Ecto neural progenitor cell (in vitro differentiated cells): ENCODE results near the gene AFDN.

Experiments used
- DNase-seq: peaks from one replicate; pipeline ENCODE4 v3.0.0-alpha.2; 2018; ENCODE audit warnings: low spot score

AFDN gene

DNA sequence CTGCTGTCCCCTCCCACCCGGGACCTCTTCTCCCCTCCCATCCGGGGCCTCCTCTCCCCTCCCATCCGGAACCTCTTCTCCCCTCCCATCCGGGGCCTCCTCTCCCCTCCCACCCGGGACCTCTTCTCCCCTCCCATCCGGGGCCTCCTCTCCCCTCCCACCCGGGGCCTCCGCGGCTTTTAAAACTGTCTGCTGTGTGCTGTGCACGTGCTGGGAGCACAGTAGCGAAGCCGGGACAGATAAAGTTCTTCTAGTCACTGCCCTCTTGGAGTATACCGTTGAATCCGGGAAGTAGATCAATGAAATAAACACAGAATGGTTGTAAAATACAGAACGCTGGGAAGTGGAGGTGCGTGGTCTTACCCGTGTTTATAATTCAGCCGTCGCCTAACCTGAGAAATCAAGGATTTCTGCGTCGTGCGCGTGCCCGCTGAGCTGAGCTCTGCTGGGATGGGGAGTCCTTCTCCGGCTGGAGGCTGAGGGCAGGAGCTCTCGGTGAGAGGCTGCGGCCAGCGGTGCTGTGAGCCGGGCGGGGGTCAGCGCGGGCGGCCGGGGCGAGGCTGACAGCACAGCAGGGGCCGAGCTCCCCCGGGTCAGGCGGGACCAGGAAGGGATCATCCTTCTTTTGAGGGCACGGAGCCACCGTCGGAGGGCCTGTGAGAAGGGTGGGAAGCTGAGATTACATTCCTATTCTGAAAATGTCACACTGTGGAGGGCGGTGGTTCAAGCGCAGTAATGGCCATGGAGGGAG lies 151.2 kb downstream of the AFDN start:
- DNase-seq: no peak

GRCh38 chr6:167978607-167979006 lies 151.9 kb downstream of the AFDN start:
- DNase-seq: no peak

DNA sequence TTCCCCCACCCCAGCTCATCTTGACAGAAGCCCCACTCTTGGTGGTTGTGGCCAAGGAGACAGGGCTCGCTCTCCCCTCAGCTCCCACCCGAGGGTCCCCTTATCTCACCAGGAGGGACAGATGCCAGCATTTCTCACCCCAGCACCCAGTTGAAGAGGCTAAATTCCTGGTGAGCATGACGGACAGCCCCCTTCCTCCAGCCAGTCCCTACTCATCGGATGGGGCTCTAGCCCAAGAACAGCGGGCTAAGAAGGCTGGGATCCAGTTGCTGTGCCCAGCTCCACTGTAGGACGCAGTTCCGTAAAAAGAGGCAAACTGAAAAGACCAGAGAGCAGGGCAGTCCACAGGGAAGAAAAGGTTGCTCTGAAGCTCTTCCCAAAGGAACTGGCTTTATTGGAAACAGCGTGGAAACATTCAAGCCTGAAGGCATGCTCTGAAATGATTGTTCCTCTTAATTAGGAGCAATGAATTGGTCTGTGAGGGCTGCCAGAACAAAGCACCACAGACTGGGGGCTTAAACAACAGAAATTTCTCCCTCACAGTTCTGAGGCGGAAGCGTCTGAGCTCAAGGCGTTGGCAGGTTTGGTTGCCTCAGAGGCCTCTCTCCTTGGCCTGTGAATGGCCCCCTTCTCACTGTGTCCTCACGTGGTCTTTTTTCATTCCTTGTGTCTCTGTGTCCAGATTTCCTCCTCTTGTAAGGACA lies 152.9 kb downstream of the AFDN start:
- DNase-seq: no peak

DNA sequence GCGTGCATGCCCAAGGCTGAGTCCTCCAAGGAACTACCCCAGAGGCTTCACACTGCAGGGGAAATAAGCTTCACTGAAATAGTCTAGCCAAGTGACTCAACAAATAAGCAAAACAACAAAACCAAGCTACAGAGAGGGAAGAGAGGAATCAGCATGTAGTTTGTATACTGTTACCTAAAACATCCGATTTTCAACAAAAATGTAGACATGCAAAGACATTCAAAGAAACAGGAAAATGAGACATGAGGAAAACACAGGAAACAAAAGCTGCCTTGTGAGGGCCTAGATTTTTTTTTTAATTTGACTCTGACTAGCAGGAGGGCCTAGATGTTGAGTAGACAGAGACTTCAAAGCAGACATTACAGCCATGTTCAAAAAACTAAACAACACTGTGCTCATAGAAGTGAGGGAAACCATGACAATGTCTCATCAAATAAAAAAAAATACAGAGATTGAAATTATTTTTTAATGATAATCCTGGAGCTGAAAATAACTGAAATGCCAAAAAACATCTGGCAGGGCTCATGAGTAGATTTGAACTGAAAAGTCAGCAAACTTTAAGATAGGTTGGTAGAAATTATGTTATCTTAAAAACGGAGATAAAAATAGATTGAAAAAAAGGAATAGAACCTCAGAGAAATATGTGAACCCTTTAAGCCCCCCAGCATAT lies 154.3 kb downstream of the AFDN start:
- DNase-seq: no peak

GRCh38 chr6:167981916-167982462 lies 155.3 kb downstream of the AFDN start:
- DNase-seq: no peak

DNA sequence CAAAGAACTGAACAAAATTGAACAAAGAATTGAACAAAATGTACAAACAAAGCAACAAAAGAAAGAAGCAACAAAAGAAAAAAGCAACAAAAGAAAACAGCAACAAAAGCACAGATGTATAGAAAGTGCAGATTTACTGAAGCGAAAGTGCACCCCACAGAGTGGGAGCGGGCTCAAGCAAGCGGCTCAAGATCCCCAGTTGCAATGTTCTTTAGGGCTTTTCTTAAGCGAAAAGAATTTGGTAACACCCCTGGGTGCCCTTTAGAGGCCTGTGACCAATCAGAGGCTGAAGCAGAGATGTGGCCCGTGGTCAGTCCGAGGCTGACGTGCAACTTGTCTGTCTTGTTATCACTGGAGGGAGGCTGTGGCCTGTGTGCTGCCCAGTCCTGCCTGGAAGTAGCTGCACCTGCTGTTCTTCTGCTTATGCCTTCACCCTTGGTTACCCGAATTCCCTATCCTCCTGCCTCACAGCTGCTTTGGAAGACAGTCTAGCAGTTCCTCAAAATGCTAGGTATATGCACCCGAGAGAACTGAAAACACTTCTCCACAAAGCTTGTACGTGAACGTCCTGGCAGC lies 157.5 kb downstream of the AFDN start:
- no peak for DNase-seq

DNA sequence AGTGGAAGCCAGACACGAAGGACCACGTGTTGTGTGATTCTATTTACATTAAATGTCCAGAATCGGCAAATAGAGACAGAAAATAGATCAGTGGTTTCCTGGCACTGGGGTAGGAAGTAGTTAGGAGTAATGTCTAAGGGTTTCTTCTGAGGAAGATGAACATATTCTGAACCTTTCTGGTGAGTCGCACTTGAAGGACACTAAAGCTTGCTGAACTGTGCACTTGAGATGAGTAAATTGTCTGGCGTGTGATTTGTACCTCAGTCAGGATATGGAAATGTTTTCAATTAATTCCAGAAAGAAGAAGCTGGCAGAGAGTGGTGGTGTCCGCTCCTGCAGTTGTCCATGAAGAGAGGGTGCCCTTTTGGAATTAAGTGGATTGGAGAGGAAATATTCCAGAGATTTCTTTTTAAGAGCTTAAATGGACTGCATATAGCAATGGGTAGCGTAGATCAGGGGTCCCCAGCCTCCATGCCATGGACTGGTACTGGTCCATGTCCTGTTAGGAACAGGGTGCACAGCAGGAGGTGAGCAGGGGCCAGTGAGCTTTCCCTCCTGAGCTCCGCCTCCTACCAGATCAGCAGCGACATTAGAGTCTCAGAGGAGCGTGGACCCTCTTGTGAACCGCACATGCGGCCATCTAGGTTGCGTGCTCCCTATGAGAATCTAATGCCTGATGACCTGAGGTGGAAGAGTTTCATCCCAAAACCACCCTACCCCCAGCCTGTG lies 158.3 kb downstream of the AFDN start:
- DNase-seq: no peak

- DNase-seq: no peak
These were observed 159.3 kb downstream of the AFDN start for GRCh38 chr6:167985911-167986595.

DNA sequence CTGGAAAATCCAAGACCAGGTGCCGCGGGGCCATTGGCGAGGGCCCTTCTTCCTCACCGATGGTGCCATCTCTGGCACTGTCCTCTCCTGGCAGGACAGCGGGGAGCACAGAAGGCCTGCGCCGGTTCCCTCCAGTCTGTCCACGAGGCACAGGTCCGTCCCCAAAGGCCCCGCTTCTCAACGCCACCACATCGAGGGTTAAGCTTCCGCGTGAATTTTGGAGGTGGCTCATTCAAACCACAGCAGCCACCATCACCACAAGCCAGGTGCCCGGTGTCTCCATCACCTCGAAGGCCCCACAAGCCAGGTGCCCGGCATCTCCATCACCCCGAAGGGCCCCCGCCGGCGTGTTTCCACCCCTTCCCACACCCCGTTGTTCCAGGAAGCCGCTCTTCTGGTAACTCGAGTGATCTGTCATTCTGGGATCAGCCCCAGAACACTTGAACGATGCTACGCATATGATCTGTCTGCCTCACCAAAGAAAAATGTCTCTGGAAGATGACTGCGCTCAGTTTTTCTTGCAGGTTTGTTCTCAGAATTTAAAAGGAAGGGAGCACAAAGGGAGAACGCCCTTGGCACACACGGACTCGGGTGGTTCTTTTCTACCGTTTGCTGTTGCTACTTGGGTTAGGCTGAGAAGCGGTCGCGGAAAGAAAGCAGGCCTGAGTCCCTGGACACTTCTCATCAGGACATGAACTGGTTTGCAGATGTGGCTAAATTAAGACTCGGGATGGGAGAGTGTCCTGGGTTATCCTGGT lies 160.9 kb downstream of the AFDN start:
- no peak for DNase-seq

DNA sequence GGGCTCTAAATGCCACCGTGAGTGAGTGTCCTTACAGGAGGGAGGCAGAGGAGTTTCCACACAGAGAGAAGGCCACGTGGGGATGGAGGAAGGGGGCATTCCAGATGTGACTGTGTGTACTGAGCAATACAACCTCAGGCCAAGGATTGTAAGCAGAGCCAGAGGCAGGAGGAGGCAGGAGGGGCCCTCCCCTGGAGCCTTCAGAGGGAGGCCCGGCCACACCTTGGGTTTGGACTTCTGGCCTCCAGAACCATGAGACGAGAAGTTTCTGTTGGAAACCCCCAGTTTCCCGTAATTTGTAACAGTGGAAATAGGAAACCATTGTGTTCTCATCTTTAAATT lies 161.4 kb downstream of the AFDN start:
- no peak for DNase-seq

- no peak for DNase-seq
These were observed 162.5 kb downstream of the AFDN start for GRCh38 chr6:167988945-167989841.

- DNase-seq: peak; percentile 58
These were observed 163.6 kb downstream of the AFDN start for GRCh38 chr6:167990016-167990945.

DNA sequence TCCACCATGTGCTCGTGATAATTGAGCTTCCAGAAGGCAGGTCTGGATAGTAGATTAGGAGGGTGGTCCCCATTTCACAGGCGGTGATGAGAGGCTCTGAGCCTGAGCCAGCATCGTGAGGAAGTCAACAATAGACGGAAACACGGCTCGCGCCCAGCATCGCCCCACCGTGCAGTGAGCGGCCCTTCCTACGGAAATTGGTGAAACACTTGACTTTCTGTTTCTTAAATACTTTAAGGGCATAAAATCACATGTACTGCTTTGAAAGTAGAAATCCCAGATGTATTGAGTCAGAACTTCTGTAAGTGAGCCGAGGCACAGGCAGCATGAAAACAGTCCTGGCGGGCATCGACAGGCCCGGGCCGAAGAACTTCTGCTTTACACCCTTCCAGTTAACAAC lies 166.5 kb downstream of the AFDN start:
- DNase-seq: no peak

- no peak for DNase-seq
These were observed 167.1 kb downstream of the AFDN start for GRCh38 chr6:167993831-167994230.

DNA sequence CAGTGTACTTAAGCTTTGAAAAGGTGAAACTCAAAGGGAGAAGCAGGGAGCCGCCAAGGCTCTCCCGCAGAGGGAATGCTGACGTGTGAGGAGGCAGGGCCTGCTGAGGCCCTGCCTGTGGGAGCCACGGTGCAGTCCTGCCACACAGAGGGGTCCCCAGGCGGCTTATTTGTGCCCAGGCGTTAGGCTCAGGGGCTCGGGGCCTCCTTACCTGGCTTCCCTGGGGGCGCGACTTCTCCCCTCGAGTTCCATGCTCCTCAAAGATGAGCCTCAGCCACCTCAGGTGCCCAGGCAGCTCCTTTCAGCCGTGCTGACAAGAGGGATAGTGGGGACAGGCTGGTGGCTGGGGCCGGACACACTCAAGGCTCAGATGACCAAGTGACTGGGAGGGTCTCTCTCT lies 168.6 kb downstream of the AFDN start:
- DNase-seq: no peak

DNA sequence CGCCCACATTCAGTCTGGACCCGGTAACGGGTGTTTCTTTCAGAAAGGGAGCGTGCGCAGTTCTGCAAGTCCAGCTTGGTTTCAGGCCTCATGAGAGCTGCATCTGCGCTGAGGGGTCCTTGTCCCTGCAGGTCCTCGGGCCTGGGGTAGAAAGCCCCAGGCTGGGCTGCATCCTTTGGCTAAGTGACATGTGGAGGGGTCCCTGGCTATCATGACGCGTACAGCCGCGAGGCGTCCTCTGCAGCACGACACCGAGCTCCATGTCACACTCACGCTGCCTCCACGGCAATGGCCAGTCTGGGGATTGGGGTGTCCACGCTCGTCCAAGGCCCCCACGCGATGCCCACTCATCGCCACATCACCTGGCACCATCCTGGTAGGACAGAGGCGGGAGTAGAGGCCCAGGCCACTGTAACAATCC lies 169.0 kb downstream of the AFDN start:
- peak; percentile 40 for DNase-seq

DNA sequence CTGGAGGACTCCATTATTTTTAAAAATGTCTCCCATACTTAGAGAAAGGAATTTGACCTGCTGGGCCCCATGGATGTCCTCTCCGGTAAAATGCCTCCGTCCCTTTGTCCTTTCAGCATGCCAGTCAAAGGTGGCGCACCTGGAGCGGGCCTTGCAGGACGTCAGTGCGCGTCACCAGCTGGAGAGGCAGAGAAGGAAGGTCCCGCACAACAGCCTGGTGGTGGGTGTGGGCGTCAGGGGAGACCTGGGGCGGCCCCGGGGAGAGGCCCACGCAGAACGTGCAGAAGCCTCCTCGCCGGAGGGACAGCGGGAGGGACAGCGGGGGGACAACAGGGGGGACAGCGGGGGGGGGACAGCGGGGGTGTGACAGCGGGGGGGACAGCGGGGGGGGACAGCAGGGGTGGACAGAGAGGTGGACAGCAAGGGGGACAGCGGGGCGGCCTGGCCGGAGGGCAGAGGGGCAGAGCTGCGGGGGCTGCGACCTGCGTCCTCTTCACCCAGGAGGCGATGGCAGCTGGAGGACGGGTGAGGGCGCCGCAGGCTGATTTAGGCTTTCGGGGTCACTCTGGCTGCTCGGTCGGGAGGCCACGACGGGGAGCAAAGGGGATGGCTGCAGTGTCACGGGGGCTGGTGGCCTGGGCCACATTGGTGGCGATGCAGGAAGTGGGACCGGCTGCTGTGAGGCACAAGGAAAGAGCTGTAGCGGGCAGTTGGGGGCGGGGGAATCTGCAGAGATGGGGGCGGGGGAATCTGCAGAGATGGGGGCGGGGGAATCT lies 169.9 kb downstream of the AFDN start:
- DNase-seq: peak; percentile 49

DNA sequence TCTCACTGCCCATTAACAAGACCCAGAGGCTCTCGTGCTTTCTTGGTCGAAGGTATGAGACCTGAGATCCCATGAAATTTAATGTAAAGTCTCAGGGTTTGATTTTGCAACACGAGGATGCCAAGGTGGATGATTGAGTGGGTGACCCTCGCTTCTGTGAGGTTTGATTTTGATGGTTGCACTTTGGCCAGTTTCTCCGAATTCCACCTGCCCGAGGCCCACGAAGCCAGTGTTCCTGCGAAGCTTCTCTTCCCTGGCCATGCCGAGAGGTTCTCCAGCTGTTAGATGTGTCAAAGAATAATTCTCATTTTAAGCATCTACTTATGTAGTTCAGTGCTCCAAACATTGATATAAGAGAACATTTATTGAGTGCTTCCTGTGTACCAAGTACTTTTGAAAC lies 170.9 kb downstream of the AFDN start, which contains the start of gene KIF25:
TSS of gene KIF25 (plus strand) at position 30 of the 400 bp plus-strand sequence. CDS start 31,915 bp downstream, outside the sequence.
- DNase-seq: peak; percentile 29
